Activated naive CD8-positive, alpha-beta T cell treated with anti-CD3 and anti-CD28 coated beads, Interleukin-2, amount 50 U/mL, for 24 hours (primary cell): ENCODE data around the gene UBAP1L.

ENCODE experiments used
- ATAC-seq: fragments of 150-1000 bp; cut with Tn5 transposase; one replicate; pipeline ENCODE4 v1.10.0; 2021
- DNase-seq: peaks from one replicate; pipeline ENCODE4 v3.0.0; 2021
- H3K27ac Mint-ChIP-seq: one replicate; pipeline ENCODE4 v1.8.0; 2021; ENCODE audit warnings: mild to moderate bottlenecking, mixed read lengths
- H3K27me3 Mint-ChIP-seq: one replicate; pipeline ENCODE4 v1.8.0; 2021; ENCODE audit warnings: mixed read lengths
- H3K36me3 Mint-ChIP-seq: one replicate; pipeline ENCODE4 v1.8.0; 2021; ENCODE audit warnings: low read depth, mixed read lengths
- H3K4me1 Mint-ChIP-seq: one replicate; pipeline ENCODE4 v1.8.0; 2021; ENCODE audit warnings: mixed read lengths
- H3K4me3 Mint-ChIP-seq: one replicate; pipeline ENCODE4 v1.8.0; 2021; ENCODE audit warnings: mild to moderate bottlenecking, moderate library complexity, mixed read lengths
- H3K9me3 Mint-ChIP-seq: one replicate; pipeline ENCODE4 v1.8.0; 2021; ENCODE audit warnings: mixed read lengths

UBAP1L gene

DNA sequence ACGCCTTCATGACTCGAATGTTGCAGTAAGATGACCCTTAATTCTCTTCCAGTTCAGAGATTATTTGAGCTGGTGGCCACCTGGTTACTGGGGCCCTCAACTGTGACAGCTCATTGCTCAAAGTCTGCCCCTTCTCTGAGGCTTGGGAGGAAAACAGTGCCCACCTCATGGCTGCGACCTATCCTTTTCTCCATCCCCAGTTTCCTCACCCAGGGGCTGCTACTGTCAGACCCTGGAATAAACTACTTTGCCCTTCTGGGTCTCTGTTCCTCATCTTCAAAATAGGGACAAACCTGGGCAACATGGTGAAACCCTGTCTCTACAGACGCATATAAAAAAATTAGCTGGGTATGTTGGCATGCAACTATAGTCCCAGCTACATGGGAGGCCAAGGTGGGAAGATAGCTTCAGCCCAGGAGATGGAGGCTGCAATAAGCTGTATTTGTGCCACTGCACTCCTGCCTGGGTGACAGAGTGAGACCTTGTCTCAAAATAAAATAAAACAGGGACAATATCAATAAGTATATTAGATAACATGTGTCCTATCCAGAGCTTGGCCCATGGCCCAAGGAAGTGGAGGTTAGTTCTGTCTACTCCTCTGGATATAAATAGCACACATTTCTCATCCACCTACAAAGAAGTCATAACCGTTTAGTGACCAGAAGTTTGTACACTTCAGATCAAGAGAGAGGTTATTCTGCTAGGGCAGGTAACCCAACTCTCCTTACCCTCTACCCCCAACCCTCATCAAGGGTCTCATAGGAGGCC, 45.0 kb downstream of the UBAP1L start:
- H3K4me1 Mint-ChIP-seq = peaks cover 3% of the 10 kb centered on the region
- H3K36me3 Mint-ChIP-seq = no peaks in the 10 kb centered on the region
- no peak overlapping the region for H3K4me3 Mint-ChIP-seq
- H3K9me3 Mint-ChIP-seq = no peaks in the 10 kb centered on the region
- DNase-seq (no peak), ATAC-seq (no peak)
- peaks cover 30% of the 10 kb centered on the region for H3K27me3 Mint-ChIP-seq
- no peak overlapping the region for H3K27ac Mint-ChIP-seq

- no peak overlapping the region for H3K27ac Mint-ChIP-seq
- no peaks in the 10 kb centered on the region for H3K36me3 Mint-ChIP-seq
- H3K9me3 Mint-ChIP-seq = no peaks in the 10 kb centered on the region
- DNase-seq (no peak), ATAC-seq (no peak)
- H3K4me1 Mint-ChIP-seq = peaks cover 3% of the 10 kb centered on the region
- H3K27me3 Mint-ChIP-seq = peaks cover 35% of the 10 kb centered on the region
- no peak overlapping the region for H3K4me3 Mint-ChIP-seq
Observed at GRCh38 chr15:65069179-65069578, 45.8 kb downstream of the UBAP1L start.

DNA sequence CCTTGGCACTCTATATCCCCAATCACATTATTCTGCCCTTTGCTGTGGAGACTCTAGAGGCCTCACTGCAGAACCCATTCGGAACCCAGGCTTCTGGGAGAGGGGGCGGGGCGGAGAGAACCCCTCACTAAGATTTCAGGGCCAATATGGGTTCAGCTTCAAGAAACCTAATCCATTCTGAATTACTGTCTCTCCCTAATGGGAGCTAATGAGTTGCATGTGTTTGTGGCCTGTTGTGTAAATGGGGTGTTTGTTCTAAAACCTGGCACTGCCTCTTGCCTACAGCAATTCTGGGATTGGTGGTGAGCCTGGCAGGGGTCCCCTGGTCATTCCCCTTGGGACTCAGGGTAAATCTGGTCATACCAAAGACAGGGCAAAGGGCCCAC, 46.6 kb downstream of the UBAP1L start:
- no peaks in the 10 kb centered on the region for H3K36me3 Mint-ChIP-seq
- peaks cover 3% of the 10 kb centered on the region for H3K4me1 Mint-ChIP-seq
- H3K9me3 Mint-ChIP-seq = no peaks in the 10 kb centered on the region
- peaks cover 35% of the 10 kb centered on the region for H3K27me3 Mint-ChIP-seq
- ATAC-seq (no peak), DNase-seq (no peak)
- H3K4me3 Mint-ChIP-seq = no peak overlapping the region
- H3K27ac Mint-ChIP-seq = no peak overlapping the region

DNA sequence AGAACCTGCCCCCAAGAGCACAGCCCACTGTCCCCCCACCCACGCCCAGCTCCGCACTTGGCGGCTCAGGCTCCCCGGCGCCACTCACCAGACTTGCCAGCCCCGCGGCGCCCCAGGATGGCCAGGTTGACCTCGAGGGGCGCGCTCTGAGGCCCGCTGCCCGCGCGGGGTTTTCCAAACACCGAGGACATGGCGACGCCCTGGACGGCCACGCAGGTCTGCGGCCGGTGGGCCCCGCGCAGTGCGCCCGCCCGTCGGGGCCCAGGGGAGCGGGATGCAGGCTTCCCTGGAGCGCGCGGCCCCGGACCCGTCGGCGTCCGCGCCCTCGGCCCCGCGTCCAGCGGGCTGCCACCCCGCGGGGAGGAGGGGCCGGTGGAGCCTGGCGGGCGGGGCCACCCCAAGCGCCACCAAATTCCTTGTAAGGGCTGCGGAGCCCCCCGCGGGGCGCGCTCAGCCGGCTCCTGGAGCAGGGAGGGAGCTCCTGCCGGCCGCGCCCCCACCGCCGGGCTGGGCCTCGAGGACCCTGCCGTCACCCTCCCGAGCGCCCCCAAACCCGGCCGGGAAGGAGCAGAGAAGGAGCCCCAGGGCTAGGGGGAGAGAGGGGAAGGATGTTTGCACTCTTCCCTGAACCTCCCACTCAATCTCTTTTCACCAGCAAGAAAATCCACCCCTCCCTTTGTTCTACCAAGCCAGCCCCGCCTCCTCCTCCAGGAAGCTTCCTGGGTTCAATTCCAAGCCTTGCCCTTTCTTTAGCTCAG, 47.2 kb downstream of the UBAP1L start, which contains the start of gene RASL12:
TSS of gene RASL12 (minus strand) at position 347 of the 758 bp plus-strand sequence. CDS start at position 191, 156 bp downstream.
- peaks cover 4% of the 10 kb centered on the region for H3K4me1 Mint-ChIP-seq
- peaks cover 35% of the 10 kb centered on the region for H3K27me3 Mint-ChIP-seq
- no peak within 1 kb of the TSS for H3K27ac Mint-ChIP-seq
- H3K36me3 Mint-ChIP-seq = no peaks in the 10 kb centered on the region
- DNase-seq (no peak), ATAC-seq (no peak)
- no peaks in the 10 kb centered on the region for H3K9me3 Mint-ChIP-seq
- H3K4me3 Mint-ChIP-seq = no peak within 1 kb of the TSS

GRCh38 chr15:65067317-65067644, 47.7 kb downstream of the UBAP1L start:
- no peaks in the 10 kb centered on the region for H3K9me3 Mint-ChIP-seq
- DNase-seq (no peak), ATAC-seq (no peak)
- no peak overlapping the region for H3K4me3 Mint-ChIP-seq
- H3K4me1 Mint-ChIP-seq = peaks cover 4% of the 10 kb centered on the region
- no peak overlapping the region for H3K27ac Mint-ChIP-seq
- no peaks in the 10 kb centered on the region for H3K36me3 Mint-ChIP-seq
- peaks cover 35% of the 10 kb centered on the region for H3K27me3 Mint-ChIP-seq

GRCh38 chr15:65066635-65067316, 48.2 kb downstream of the UBAP1L start:
- Mint-ChIP-seq H3K36me3 (no peaks in the 10 kb centered on the region), H3K27ac (no peak overlapping the region), H3K4me1 (peaks cover 4% of the 10 kb centered on the region), H3K27me3 (peaks cover 35% of the 10 kb centered on the region), H3K9me3 (no peaks in the 10 kb centered on the region), H3K4me3 (no peak overlapping the region)
- ATAC-seq (no peak), DNase-seq (no peak)

DNA sequence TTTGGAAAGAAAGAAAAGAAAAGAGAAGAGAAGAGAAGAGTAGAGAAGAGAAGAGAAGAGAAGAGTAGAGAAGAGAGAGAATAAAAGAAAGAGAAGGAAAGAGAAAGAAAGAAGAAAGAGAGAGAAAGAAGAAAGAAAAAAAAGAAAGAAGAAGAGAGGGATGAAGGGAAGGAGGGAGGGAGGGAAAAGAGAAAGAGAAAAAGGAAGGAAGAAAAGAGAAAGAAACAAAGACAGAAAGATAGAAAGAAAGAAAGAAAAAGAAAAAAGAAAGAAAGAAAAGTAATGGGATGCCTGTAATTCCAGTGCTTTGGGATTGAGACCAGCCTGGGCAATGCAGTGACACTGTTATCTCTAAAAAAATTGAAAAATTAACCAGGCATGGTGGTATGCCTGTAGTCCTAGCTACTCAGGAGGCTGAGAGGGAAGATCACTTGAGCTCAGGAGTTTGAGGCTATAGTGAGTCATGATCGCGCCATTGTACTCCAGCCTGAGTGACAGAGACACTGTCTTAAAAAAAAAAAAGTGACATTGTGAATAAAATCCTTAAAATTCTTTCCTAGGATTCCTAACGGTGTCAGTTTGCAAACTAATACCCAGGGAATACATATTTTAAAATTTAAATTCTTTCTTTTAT, 48.9 kb downstream of the UBAP1L start:
- H3K4me1 Mint-ChIP-seq = peaks cover 4% of the 10 kb centered on the region
- H3K27ac Mint-ChIP-seq = no peak overlapping the region
- H3K4me3 Mint-ChIP-seq = no peak overlapping the region
- no peaks in the 10 kb centered on the region for H3K36me3 Mint-ChIP-seq
- DNase-seq = no peak
- no peaks in the 10 kb centered on the region for H3K9me3 Mint-ChIP-seq
- peaks cover 35% of the 10 kb centered on the region for H3K27me3 Mint-ChIP-seq
- no peak for ATAC-seq

DNA sequence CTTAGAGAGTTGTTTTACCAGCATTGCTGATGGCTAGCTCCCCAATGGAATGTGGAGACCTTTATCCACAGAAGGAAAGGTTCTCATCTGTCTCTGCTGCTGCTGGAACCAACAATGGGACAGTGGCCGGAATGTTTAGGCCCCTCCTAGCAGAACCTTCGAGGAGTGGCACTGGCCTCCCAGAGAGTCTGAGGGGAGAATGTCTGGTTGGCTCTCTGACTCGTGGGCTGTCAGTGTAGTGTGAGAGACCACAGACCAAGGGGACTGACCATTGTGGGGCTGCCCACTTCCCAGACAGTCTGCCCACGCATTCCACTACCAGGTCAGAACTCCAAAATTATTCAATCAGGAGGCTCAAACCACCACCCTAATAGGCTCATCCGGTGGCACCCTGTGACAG, 52.3 kb downstream of the UBAP1L start:
- Mint-ChIP-seq H3K4me1 (peaks cover 4% of the 10 kb centered on the region), H3K27ac (no peak overlapping the region), H3K27me3 (peaks cover 28% of the 10 kb centered on the region), H3K4me3 (no peak overlapping the region), H3K36me3 (no peaks in the 10 kb centered on the region), H3K9me3 (no peaks in the 10 kb centered on the region)
- no peak for DNase-seq
- no peak for ATAC-seq

DNA sequence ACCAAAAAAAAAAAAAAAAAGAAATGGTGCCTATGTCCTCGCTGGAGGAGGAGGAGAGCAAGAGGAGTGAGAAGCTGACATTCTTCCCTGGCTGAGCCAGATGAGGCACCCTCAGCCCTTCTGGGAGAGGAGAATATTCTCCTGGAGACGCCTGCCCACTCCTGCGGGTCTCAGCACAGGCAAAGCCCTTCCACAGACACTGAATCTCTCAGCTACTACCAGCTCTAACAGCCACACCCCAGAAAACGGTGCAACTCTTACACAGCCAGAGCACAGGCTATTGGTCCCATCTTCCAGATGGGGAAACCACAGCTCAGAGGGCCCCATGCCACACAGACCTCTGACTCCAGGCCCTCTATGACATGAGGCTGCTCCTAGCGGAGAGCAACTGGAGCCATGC, 52.9 kb downstream of the UBAP1L start:
- H3K4me1 Mint-ChIP-seq = peaks cover 2% of the 10 kb centered on the region
- H3K4me3 Mint-ChIP-seq = no peak overlapping the region
- H3K27ac Mint-ChIP-seq = no peak overlapping the region
- DNase-seq (no peak), ATAC-seq (no peak)
- H3K27me3 Mint-ChIP-seq = peaks cover 26% of the 10 kb centered on the region
- H3K36me3 Mint-ChIP-seq = no peaks in the 10 kb centered on the region
- no peaks in the 10 kb centered on the region for H3K9me3 Mint-ChIP-seq

DNA sequence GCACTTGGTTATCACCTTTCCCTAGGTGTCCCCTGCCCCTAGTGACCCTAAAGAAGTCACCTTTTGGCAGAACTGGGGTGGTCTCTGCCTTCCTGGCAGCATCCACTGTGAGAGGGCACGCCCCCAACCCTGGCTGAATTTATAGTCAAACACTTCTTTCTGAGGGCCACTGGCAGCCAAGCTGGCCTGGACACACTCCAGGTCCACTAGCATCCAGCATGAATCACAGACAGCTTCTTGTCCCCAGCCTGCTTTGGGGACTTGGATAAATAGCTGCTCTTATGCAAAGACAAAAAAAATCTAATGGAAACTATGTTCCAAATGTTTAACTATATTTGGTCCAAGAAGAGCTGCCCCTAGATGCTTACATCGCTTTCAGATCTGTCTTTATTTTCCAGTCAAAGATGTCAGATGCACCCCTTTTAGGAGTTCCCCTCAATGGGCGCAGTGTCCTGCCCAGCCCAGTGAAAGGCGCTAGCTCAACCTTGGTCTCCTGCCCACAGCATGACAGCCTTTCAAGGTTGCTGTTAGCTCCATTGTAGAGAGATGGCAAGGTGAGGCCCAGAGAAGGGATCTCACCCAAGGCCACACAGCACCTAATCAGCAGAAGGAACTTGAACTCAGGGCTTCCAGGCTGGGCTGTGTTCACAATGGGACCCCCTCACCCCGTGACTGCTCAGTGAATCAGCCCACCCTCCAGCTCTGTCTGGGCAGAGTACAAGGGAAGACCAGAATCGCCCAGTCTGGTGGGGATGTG, 54.2 kb downstream of the UBAP1L start:
- Mint-ChIP-seq H3K9me3 (no peaks in the 10 kb centered on the region), H3K27me3 (peaks cover 14% of the 10 kb centered on the region), H3K27ac (no peak overlapping the region), H3K4me3 (no peak overlapping the region), H3K4me1 (peaks cover 2% of the 10 kb centered on the region), H3K36me3 (no peaks in the 10 kb centered on the region)
- DNase-seq (no peak), ATAC-seq (no peak)

- Mint-ChIP-seq H3K4me1 (peaks cover 2% of the 10 kb centered on the region), H3K27ac (no peak overlapping the region), H3K27me3 (peaks cover 7% of the 10 kb centered on the region), H3K9me3 (no peaks in the 10 kb centered on the region), H3K4me3 (no peak overlapping the region), H3K36me3 (no peaks in the 10 kb centered on the region)
- ATAC-seq = no peak
- DNase-seq = no peak
Observed at GRCh38 chr15:65059931-65060596, 54.9 kb downstream of the UBAP1L start.

DNA sequence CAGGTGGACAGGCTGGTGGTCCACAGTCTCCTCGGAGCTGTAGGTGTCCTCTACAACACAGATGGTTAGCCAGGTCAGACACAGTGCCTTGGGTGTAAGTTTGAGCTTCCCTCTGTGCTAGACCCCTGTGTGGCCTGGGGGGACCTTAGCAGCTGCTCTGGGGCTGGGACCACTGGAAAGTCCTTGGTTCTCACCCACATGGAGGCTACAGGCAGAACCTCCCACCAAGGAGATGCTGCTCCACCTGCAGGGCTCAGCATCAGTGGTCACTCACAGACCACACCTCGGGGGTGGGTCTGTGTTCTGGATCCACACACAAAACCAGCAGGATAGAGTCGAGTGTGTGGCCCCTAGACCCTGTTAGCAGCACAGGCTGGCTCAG, 55.6 kb downstream of the UBAP1L start:
- Mint-ChIP-seq H3K4me3 (no peak overlapping the region), H3K36me3 (no peaks in the 10 kb centered on the region), H3K27me3 (peaks cover 2% of the 10 kb centered on the region), H3K9me3 (no peaks in the 10 kb centered on the region), H3K4me1 (peaks cover 2% of the 10 kb centered on the region), H3K27ac (no peak overlapping the region)
- ATAC-seq (no peak), DNase-seq (no peak)

- no peak for ATAC-seq
- Mint-ChIP-seq H3K36me3 (no peaks in the 10 kb centered on the region), H3K27me3 (peaks cover 2% of the 10 kb centered on the region), H3K4me3 (no peak overlapping the region), H3K27ac (no peak overlapping the region), H3K9me3 (no peaks in the 10 kb centered on the region), H3K4me1 (peaks cover 2% of the 10 kb centered on the region)
- no peak for DNase-seq
Observed at GRCh38 chr15:65058394-65059368, 56.3 kb downstream of the UBAP1L start.
